Right renal cortex interstitium (tissue), 3 donors: ENCODE data around the gene THOC1. TPM values are rescaled to one million over a fixed set of nuclear protein-coding genes. Genes with fewer than 3 reads are reported as not detected.

Experiments
- DNase-seq, 3 donors: peaks; one replicate each; pipeline ENCODE4 v3.0.0-alpha.2; 2013; ENCODE audit warnings: low read depth in 3 of 3, low spot score in 2 of 3
- polyA plus RNA-seq, 3 donors: library from polyadenylated mRNA; unstranded; fragments of 120-200 nt; gene quantifications; one replicate each; pipeline ENCODE4 v1.2.1, GENCODE V29; 2013; ENCODE audit not compliant: insufficient read length in 3 of 3

Gene THOC1
- polyA plus RNA-seq, 3 donors, result 66.3 to 70.7 (median 68.0) TPM

- DNase-seq, result no peak
Measured at GRCh38 chr18:217532-218336, 50.1 kb downstream of the THOC1 start.

- no peak for DNase-seq
Measured at GRCh38 chr18:215448-216010, 52.3 kb downstream of the THOC1 start.

GRCh38 chr18:213966-214365 lies 53.9 kb downstream of the THOC1 start:
- no peak for DNase-seq

GRCh38 chr18:213505-213904 lies 54.3 kb downstream of the THOC1 start:
- DNase-seq, result no peak

GRCh38 chr18:212780-213179 lies 55.1 kb downstream of the THOC1 start:
- no peak for DNase-seq

GRCh38 chr18:211582-211981 lies 56.3 kb downstream of the THOC1 start:
- no peak for DNase-seq

- DNase-seq, result no peak
Measured at GRCh38 chr18:210733-211132, 57.1 kb downstream of the THOC1 start.

GRCh38 chr18:210075-210474 lies 57.8 kb downstream of the THOC1 start:
- no peak for DNase-seq

- no peak for DNase-seq
Measured at GRCh38 chr18:199768-200167, 68.1 kb downstream of the THOC1 start.

- no peak for DNase-seq
Measured at GRCh38 chr18:199214-199613, 68.6 kb downstream of the THOC1 start.

- DNase-seq, result no peak
Measured at GRCh38 chr18:195651-196050, 72.2 kb downstream of the THOC1 start.

- no peak for DNase-seq
Measured at GRCh38 chr18:192801-193200, 75.0 kb downstream of the THOC1 start.

- DNase-seq, result no peak
Measured at GRCh38 chr18:191725-192124, 76.1 kb downstream of the THOC1 start.

GRCh38 chr18:189254-189653 lies 78.6 kb downstream of the THOC1 start:
- no peak for DNase-seq

GRCh38 chr18:183769-184168 lies 84.1 kb downstream of the THOC1 start:
- no peak for DNase-seq

- DNase-seq, result no peak
Measured at GRCh38 chr18:181711-182110, 86.1 kb downstream of the THOC1 start.

- DNase-seq, result no peak
Measured at GRCh38 chr18:179499-179898, 88.3 kb downstream of the THOC1 start.

- no peak for DNase-seq
Measured at GRCh38 chr18:172361-172760, 95.5 kb downstream of the THOC1 start.
